ENCODE data around the gene HADHA.

- TF ChIP-seq POLR2A (IDR thresholded peaks at IDR 0.05) = no peak
- TF ChIP-seq CTCF (IDR thresholded peaks at IDR 0.05) = no peak
Observed at GRCh38 chr2:26281226-26281625, 36.8 kb upstream of the HADHA start.
